GM18868 (cell line): ENCODE results near the gene UQCRQ.

Source experiments
- ATAC-seq: cut with Tn5 transposase; IDR thresholded peaks from one replicate; pipeline ENCODE4 v1.9.1; 2021; ENCODE audit warnings: mild to moderate bottlenecking, moderate library complexity; ENCODE audit not compliant: unreplicated experiment

The UQCRQ gene

GRCh38 chr5:132898094-132898493, 31.7 kb downstream of the UQCRQ start:
- ATAC-seq: no peak

GRCh38 chr5:132901036-132901435, 34.6 kb downstream of the UQCRQ start:
- ATAC-seq: no peak

- ATAC-seq: no peak
Observed at GRCh38 chr5:132901730-132902129, 35.3 kb downstream of the UQCRQ start.

- ATAC-seq: no peak
Observed at GRCh38 chr5:132905938-132906337, 39.5 kb downstream of the UQCRQ start.

GRCh38 chr5:132907161-132907560, 40.7 kb downstream of the UQCRQ start:
- no peak for ATAC-seq

- ATAC-seq: no peak
Observed at GRCh38 chr5:132909702-132910101, 43.3 kb downstream of the UQCRQ start.

GRCh38 chr5:132915681-132916080, 49.2 kb downstream of the UQCRQ start:
- ATAC-seq: no peak

- ATAC-seq: no peak
Observed at GRCh38 chr5:132916086-132916485, 49.6 kb downstream of the UQCRQ start.
